Stimulated activated CD4-positive, alpha-beta T cell treated with anti-CD3 and anti-CD28 coated beads, Interleukin-15, amount 100 ng/mL, for 1 hour (primary cell): Measurements from ENCODE around the gene CMTM4.
"Not testable (repeated sequence)": the region's sequence is repeated elsewhere in the genome, so short reads cannot be mapped to it uniquely, and the experiment has no call there.

Experiments used
- DNase-seq, 2 donors: peaks; one replicate each; pipeline ENCODE4 v3.0.0-alpha.2; 2020; ENCODE audit warnings: low read depth in 1 of 2, low spot score in 1 of 2

The CMTM4 gene

GRCh38 chr16:66617728-66618127 is 78.8 kb downstream of the CMTM4 start:
- DNase-seq: no peak

- DNase-seq: no peak
Observed at GRCh38 chr16:66617010-66617434, 79.5 kb downstream of the CMTM4 start.

GRCh38 chr16:66616592-66616991 is 80.0 kb downstream of the CMTM4 start:
- DNase-seq: no peak

- DNase-seq: no peak
Observed at GRCh38 chr16:66616169-66616568, 80.4 kb downstream of the CMTM4 start.

- DNase-seq: no peak
Observed at GRCh38 chr16:66614161-66614802, 82.3 kb downstream of the CMTM4 start.

- no peak for DNase-seq
Observed at GRCh38 chr16:66612422-66612821, 84.1 kb downstream of the CMTM4 start.

GRCh38 chr16:66611911-66612310 is 84.6 kb downstream of the CMTM4 start:
- DNase-seq: not testable (repeated sequence)

- no peak for DNase-seq
Observed at GRCh38 chr16:66610111-66610820, 86.3 kb downstream of the CMTM4 start.

GRCh38 chr16:66609139-66609510 is 87.4 kb downstream of the CMTM4 start:
- no peak for DNase-seq

GRCh38 chr16:66608241-66609138 is 88.1 kb downstream of the CMTM4 start:
- DNase-seq: peak; percentile 68 to 81

GRCh38 chr16:66605979-66606751 is 90.4 kb downstream of the CMTM4 start:
- no peak for DNase-seq

GRCh38 chr16:66605177-66605978 is 91.2 kb downstream of the CMTM4 start:
- peak in 1 of 2 donors; percentile 22 for DNase-seq

GRCh38 chr16:66604376-66605176 is 92.0 kb downstream of the CMTM4 start, which contains the start of gene CMTM3:
TSS of gene CMTM3 (plus strand) at chr16:66604704. CDS start at chr16:66604806, 102 bp downstream.
- DNase-seq: peak; percentile 49 to 70

- peak; percentile 42 to 58 for DNase-seq
Observed at GRCh38 chr16:66603537-66604375, 92.8 kb downstream of the CMTM4 start.

- no peak for DNase-seq
Observed at GRCh38 chr16:66601471-66601870, 95.1 kb downstream of the CMTM4 start.

- DNase-seq: no peak
Observed at GRCh38 chr16:66600477-66600876, 96.1 kb downstream of the CMTM4 start.

GRCh38 chr16:66599726-66600125 is 96.8 kb downstream of the CMTM4 start:
- no peak for DNase-seq

- DNase-seq: no peak
Observed at GRCh38 chr16:66598111-66598510, 98.4 kb downstream of the CMTM4 start.
